Stimulated activated naive B cell treated with anti-CD40 and anti-IgM and Interleukin-4, amounts not matched to agents 10 μg/mL and 1 μg/mL and 100 μg/mL, for 72 hours (primary cell): Measurements from ENCODE around the gene FOXP1.

Experiments
- ATAC-seq, 2 donors: fragments of 150-1000 bp; cut with Tn5 transposase; replicated peaks; 2 replicates each; pipeline ENCODE4 v1.10.0; 2021; ENCODE audit warnings: moderate library complexity in 1 of 2
- DNase-seq: peaks from one replicate; pipeline ENCODE4 v3.0.0; 2021
- H3K27ac Mint-ChIP-seq: one replicate; pipeline ENCODE4 v1.8.0; 2022; ENCODE audit warnings: mild to moderate bottlenecking, mixed read lengths
- H3K27me3 Mint-ChIP-seq, 2 donors: one replicate each; pipeline ENCODE4 v1.8.0; 2022; ENCODE audit warnings: mixed read lengths in 2 of 2
- H3K36me3 Mint-ChIP-seq, 2 donors: one replicate each; pipeline ENCODE4 v1.8.0; 2022; ENCODE audit warnings: mixed read lengths in 2 of 2, mild to moderate bottlenecking in 1 of 2
- H3K4me1 Mint-ChIP-seq, 2 donors: one replicate each; pipeline ENCODE4 v1.8.0; 2022; ENCODE audit warnings: mixed read lengths in 2 of 2, mild to moderate bottlenecking in 1 of 2
- H3K4me3 Mint-ChIP-seq, 2 donors: one replicate each; pipeline ENCODE4 v1.8.0; 2022; ENCODE audit warnings: mild to moderate bottlenecking in 2 of 2, mixed read lengths in 2 of 2, moderate library complexity in 1 of 2
- H3K9me3 Mint-ChIP-seq, 2 donors: one replicate each; pipeline ENCODE4 v1.8.0; 2022; ENCODE audit warnings: mixed read lengths in 2 of 2, mild to moderate bottlenecking in 1 of 2

The FOXP1 gene

GRCh38 chr3:71244826-71245488 lies 338.6 kb downstream of the FOXP1 start:
- Mint-ChIP-seq H3K36me3 (peaks cover 12 to 40% of the 10 kb centered on the region in 2 donors), H3K27me3 (no peaks in the 10 kb centered on the region), H3K4me3 (peak overlapping the region in 1 of 2 donors; percentile 30), H3K27ac (no peak overlapping the region), H3K9me3 (no peaks in the 10 kb centered on the region), H3K4me1 (peaks cover 40 to 96% of the 10 kb centered on the region in 2 donors)
- ATAC-seq (no peak), DNase-seq (no peak)

GRCh38 chr3:71244153-71244825 lies 339.2 kb downstream of the FOXP1 start:
- H3K27ac Mint-ChIP-seq: no peak overlapping the region
- H3K9me3 Mint-ChIP-seq: no peaks in the 10 kb centered on the region
- H3K4me1 Mint-ChIP-seq: peaks cover 40 to 95% of the 10 kb centered on the region in 2 donors

GRCh38 chr3:71243229-71243628 lies 340.3 kb downstream of the FOXP1 start:
- no peaks in the 10 kb centered on the region for H3K9me3 Mint-ChIP-seq
- no peak overlapping the region for H3K27ac Mint-ChIP-seq

More at GRCh38 chr3:71244153-71244825, 339.2 kb downstream of the FOXP1 start:
- ATAC-seq (no peak), DNase-seq (no peak)
- Mint-ChIP-seq H3K36me3 (peaks cover 12 to 40% of the 10 kb centered on the region in 2 donors), H3K27me3 (no peaks in the 10 kb centered on the region), H3K4me3 (peak overlapping the region; percentile 2 to 7)

GRCh38 chr3:71241981-71242560 lies 341.5 kb downstream of the FOXP1 start:
- H3K4me1 Mint-ChIP-seq: peaks cover 42 to 95% of the 10 kb centered on the region in 2 donors

More at GRCh38 chr3:71243229-71243628, 340.3 kb downstream of the FOXP1 start:
- peaks cover 41 to 95% of the 10 kb centered on the region in 2 donors for H3K4me1 Mint-ChIP-seq
- peaks cover 8 to 37% of the 10 kb centered on the region in 2 donors for H3K36me3 Mint-ChIP-seq
- H3K27me3 Mint-ChIP-seq: no peaks in the 10 kb centered on the region
- ATAC-seq (no peak), DNase-seq (no peak)
- no peak overlapping the region for H3K4me3 Mint-ChIP-seq

GRCh38 chr3:71241246-71241901 lies 342.2 kb downstream of the FOXP1 start:
- H3K4me1 Mint-ChIP-seq: peaks cover 45 to 94% of the 10 kb centered on the region in 2 donors
- no peak for ATAC-seq

More at GRCh38 chr3:71241981-71242560, 341.5 kb downstream of the FOXP1 start:
- ATAC-seq (no peak), DNase-seq (no peak)
- H3K4me3 Mint-ChIP-seq: no peak overlapping the region
- no peaks in the 10 kb centered on the region for H3K27me3 Mint-ChIP-seq
- H3K27ac Mint-ChIP-seq: peak overlapping the region; percentile 42
- H3K9me3 Mint-ChIP-seq: no peaks in the 10 kb centered on the region
- peaks cover 13 to 33% of the 10 kb centered on the region in 2 donors for H3K36me3 Mint-ChIP-seq

GRCh38 chr3:71240034-71240433 lies 343.5 kb downstream of the FOXP1 start:
- DNase-seq (no peak), ATAC-seq (peak; percentile 16 to 23)
- Mint-ChIP-seq H3K27ac (peak overlapping the region; percentile 93), H3K36me3 (peaks cover 24 to 44% of the 10 kb centered on the region in 2 donors), H3K4me1 (peaks cover 42 to 92% of the 10 kb centered on the region in 2 donors), H3K9me3 (no peaks in the 10 kb centered on the region), H3K27me3 (no peaks in the 10 kb centered on the region), H3K4me3 (peak overlapping the region in 1 of 2 donors; percentile 33)

More at GRCh38 chr3:71241246-71241901, 342.2 kb downstream of the FOXP1 start:
- no peak overlapping the region for H3K4me3 Mint-ChIP-seq
- no peak for DNase-seq
- peaks cover 17 to 37% of the 10 kb centered on the region in 2 donors for H3K36me3 Mint-ChIP-seq
- no peaks in the 10 kb centered on the region for H3K27me3 Mint-ChIP-seq
- no peaks in the 10 kb centered on the region for H3K9me3 Mint-ChIP-seq
- peak overlapping the region; percentile 43 for H3K27ac Mint-ChIP-seq

GRCh38 chr3:71238355-71238757 lies 345.2 kb downstream of the FOXP1 start:
- H3K4me3 Mint-ChIP-seq: no peak overlapping the region
- ATAC-seq: no peak
- H3K27me3 Mint-ChIP-seq: no peaks in the 10 kb centered on the region
- peaks cover 34 to 49% of the 10 kb centered on the region in 2 donors for H3K36me3 Mint-ChIP-seq
- no peaks in the 10 kb centered on the region for H3K9me3 Mint-ChIP-seq
- H3K27ac Mint-ChIP-seq: peak overlapping the region; percentile 85
- no peak for DNase-seq
- peaks cover 41 to 92% of the 10 kb centered on the region in 2 donors for H3K4me1 Mint-ChIP-seq

- Mint-ChIP-seq H3K4me1 (peaks cover 39 to 92% of the 10 kb centered on the region in 2 donors), H3K9me3 (no peaks in the 10 kb centered on the region), H3K36me3 (peaks cover 34 to 54% of the 10 kb centered on the region in 2 donors), H3K27me3 (no peaks in the 10 kb centered on the region), H3K4me3 (no peak overlapping the region), H3K27ac (no peak overlapping the region)
- ATAC-seq (no peak), DNase-seq (no peak)
Measured at GRCh38 chr3:71237672-71238071, 345.9 kb downstream of the FOXP1 start.

GRCh38 chr3:71235846-71236245 lies 347.7 kb downstream of the FOXP1 start:
- H3K36me3 Mint-ChIP-seq: peaks cover 38 to 60% of the 10 kb centered on the region in 2 donors
- peaks cover 40 to 92% of the 10 kb centered on the region in 2 donors for H3K4me1 Mint-ChIP-seq

GRCh38 chr3:71232895-71233294 lies 350.6 kb downstream of the FOXP1 start:
- Mint-ChIP-seq H3K4me1 (peaks cover 37 to 75% of the 10 kb centered on the region in 2 donors), H3K9me3 (no peaks in the 10 kb centered on the region), H3K27ac (peak overlapping the region; percentile 37), H3K36me3 (peaks cover 35 to 53% of the 10 kb centered on the region in 2 donors), H3K4me3 (no peak overlapping the region), H3K27me3 (no peaks in the 10 kb centered on the region)
- no peak for ATAC-seq
- DNase-seq: no peak

More at GRCh38 chr3:71235846-71236245, 347.7 kb downstream of the FOXP1 start:
- Mint-ChIP-seq H3K27me3 (no peaks in the 10 kb centered on the region), H3K9me3 (no peaks in the 10 kb centered on the region), H3K27ac (no peak overlapping the region), H3K4me3 (no peak overlapping the region)
- ATAC-seq: no peak
- DNase-seq: no peak

- no peaks in the 10 kb centered on the region for H3K9me3 Mint-ChIP-seq
- peak in 1 of 2 donors; percentile 13 for ATAC-seq
- H3K27me3 Mint-ChIP-seq: no peaks in the 10 kb centered on the region
- H3K36me3 Mint-ChIP-seq: peaks cover 29 to 47% of the 10 kb centered on the region in 2 donors
- no peak overlapping the region for H3K4me3 Mint-ChIP-seq
- H3K4me1 Mint-ChIP-seq: peaks cover 33 to 75% of the 10 kb centered on the region in 2 donors
- H3K27ac Mint-ChIP-seq: peak overlapping the region; percentile 77
- no peak for DNase-seq
Measured at GRCh38 chr3:71232175-71232679, 351.3 kb downstream of the FOXP1 start.

- Mint-ChIP-seq H3K27ac (peak overlapping the region; percentile 77), H3K27me3 (no peaks in the 10 kb centered on the region), H3K4me3 (no peak overlapping the region)
Measured at GRCh38 chr3:71231680-71232079, 351.8 kb downstream of the FOXP1 start.

GRCh38 chr3:71229905-71230657 lies 353.4 kb downstream of the FOXP1 start:
- Mint-ChIP-seq H3K4me3 (no peak overlapping the region), H3K36me3 (peaks cover 19 to 38% of the 10 kb centered on the region in 2 donors), H3K9me3 (no peaks in the 10 kb centered on the region), H3K27me3 (no peaks in the 10 kb centered on the region), H3K27ac (no peak overlapping the region), H3K4me1 (peaks cover 43 to 78% of the 10 kb centered on the region in 2 donors)
- DNase-seq: no peak
- no peak for ATAC-seq

More at GRCh38 chr3:71231680-71232079, 351.8 kb downstream of the FOXP1 start:
- ATAC-seq (no peak), DNase-seq (no peak)
- Mint-ChIP-seq H3K4me1 (peaks cover 36 to 76% of the 10 kb centered on the region in 2 donors), H3K36me3 (peaks cover 28 to 45% of the 10 kb centered on the region in 2 donors), H3K9me3 (no peaks in the 10 kb centered on the region)
